OCI-M2 (cell line): Measurements from ENCODE around the gene KRT9.
"Not testable (repeated sequence)": the region's sequence is repeated elsewhere in the genome, so short reads cannot be mapped to it uniquely, and the experiment has no call there.

ENCODE experiments used
- DNase-seq: peaks from one replicate; lab custom pipeline; 2025; ENCODE audit not compliant: unreplicated experiment; lab: John Stamatoyannopoulos, UW

The KRT9 gene

DNA sequence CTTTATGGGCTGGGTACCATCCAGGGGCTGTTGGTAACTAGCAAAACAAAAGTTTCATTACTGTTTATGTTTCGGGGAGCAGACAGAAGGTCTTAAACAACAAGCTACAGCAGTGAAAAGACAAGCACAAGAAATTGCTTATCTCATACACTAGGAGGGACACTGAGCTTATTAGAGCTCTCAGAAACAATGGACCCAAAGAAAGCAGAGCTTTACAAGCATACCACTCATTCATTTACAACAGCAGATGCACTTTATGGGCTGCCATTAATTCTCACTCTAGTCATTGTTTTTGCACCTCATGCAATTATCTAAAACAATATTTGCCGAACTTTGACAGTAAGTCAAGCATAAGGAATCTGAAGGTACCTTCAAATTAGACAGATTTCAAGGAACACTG, 30.7 kb upstream of the KRT9 start:
- DNase-seq = no peak

- no peak for DNase-seq
Measured at GRCh38 chr17:41600318-41600717, 28.5 kb upstream of the KRT9 start.

GRCh38 chr17:41599680-41600079, 27.8 kb upstream of the KRT9 start:
- no peak for DNase-seq

- DNase-seq = no peak
Measured at GRCh38 chr17:41595585-41595984, 23.7 kb upstream of the KRT9 start.

DNA sequence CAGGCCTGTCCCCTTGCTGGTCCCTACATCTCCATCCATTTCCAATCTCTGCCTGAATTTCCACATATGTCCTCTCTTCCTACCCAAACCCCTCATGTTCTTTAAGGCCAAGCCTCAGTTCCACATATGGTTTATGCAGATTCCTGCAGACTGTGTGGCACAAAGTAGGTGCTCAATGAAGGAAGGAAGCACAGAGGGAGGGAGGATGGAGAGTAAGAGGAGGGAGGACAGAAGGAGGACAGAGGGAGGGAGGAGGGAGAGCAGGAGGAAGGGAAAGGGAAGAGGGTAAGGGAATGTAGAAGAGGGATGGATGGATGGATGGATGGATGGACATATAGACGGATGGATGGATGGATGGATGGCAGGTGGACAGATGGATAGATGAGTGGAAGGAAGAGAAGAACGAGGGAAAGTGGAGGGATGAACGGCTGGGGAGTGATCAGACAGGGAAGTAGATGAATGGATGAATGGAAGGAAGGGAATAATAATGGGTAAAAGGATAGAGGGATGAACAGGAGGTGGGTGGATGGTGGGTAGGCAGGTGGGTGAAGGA, 22.6 kb upstream of the KRT9 start:
- DNase-seq = no peak

- no peak for DNase-seq
Measured at GRCh38 chr17:41593306-41593981, 21.6 kb upstream of the KRT9 start.

DNA sequence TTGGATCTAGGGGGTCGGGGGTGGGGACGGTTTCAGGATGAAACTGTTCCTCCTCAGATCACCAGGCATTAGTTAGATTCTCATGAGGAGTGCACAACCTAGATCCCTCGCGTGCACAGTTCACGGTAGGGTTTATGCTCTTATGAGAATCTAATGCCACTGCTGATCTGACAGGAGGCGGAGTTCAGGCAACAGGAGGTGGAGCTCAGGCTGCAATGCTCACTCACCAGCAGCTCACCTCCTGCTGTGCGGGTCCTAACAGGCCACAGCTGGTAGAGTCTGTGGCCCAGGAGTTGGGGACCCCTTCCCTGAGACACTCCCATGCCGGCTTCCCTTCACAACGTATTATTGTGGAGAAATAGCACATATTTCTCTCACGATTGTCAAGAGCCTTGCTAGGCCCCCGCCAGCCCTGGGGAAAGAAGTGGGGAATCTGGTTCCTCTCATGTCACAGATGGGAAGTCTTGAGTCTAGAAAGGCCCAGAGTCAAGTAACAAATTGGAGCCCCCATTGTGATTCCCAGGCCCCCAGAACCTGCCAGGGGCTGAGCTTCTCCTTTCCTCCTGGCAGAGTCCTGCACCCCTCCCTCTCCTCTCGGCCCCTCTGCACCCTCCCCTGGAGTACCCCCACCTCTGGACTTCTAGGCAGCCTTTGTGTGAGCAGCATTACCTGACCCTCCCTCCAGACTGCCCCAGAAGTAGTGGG, 20.9 kb upstream of the KRT9 start:
- DNase-seq = no peak

DNA sequence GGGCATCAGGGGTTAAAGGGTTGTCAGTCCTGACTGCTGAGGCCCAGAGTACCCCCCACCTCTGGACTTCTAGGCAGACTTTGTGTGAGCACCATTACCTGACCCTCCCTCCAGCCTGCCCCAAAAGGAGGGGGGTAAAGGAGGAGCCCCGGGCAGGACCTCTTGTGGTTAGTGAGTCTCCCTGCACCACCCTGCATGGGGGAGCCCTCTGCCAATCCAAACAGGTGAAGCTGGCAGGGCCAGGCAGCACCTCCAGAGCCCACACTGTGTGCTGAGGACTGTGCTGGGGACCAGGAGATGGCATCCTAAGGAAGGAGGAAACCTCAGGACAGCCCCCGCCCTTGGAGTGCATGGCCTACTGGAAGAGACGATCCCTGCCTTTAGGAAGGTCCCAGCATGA, 17.4 kb upstream of the KRT9 start:
- no peak for DNase-seq

DNA sequence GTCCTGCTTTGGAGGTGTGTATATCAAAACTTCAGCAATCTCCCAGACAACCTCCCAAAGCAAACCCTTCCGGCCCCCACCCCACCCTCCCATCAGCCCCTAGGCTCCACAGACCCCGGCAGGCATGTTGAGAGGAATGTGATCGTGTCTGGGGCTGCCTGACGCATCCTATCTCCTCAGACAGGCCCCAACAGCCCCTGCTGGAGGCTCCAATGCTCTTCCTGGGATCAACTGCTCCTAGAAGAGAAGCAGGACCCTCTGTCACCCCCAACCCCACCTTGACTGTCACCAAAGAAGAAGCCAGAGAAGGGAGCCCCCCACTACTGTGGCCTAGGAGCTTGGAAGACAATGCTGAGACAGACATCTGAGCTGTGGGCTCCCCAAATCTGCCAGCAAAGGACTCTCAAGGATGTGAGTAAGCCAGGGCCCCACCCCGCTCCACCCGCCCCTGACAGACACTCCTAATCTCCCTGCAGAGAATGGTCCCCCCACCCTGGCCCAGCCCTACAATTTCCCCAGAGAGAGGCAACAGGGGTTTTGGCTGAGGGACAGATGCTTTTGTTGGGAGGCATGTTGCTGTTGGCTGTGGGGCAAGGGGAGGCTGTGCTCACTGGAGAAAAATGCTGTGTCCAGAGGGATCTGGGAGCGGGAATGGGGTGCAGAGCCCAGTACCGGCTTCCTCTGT, 16.4 kb upstream of the KRT9 start:
- no peak for DNase-seq

DNA sequence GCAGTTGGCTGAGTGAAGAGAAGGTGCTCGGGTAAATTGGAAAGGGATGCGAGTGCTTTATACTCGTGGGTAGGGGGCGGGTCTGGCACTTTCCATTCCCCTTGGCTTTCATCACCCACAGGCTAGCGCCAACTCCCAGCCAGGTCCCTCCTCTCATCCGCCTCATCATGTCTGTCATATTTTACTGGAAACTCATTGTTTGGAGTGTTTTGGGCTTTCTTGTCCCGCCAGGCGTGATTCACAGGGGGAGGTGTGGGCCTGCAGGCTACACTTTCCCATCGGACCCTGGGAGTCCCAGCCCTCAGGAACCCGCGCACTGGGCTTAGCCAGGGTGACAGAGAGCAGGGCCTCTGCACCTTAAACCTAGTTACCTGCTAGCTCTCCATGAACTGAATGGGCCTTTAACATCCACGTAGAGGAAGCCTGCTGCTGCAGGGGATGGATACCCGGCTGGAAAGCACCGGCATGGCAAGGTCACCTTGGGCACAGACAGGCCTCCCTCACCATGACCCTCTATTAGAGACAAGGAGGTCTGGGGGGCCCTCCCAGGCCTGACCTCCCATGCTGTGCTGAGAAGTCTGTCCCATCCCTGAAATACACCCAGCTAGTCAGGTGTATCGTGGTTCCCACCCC, 15.1 kb upstream of the KRT9 start, which contains the start of gene KRT14:
KRT14 (minus strand) TSS at position 33 of the 633 bp plus-strand sequence. CDS start 61 bp downstream, outside the sequence.
- DNase-seq = no peak

DNA sequence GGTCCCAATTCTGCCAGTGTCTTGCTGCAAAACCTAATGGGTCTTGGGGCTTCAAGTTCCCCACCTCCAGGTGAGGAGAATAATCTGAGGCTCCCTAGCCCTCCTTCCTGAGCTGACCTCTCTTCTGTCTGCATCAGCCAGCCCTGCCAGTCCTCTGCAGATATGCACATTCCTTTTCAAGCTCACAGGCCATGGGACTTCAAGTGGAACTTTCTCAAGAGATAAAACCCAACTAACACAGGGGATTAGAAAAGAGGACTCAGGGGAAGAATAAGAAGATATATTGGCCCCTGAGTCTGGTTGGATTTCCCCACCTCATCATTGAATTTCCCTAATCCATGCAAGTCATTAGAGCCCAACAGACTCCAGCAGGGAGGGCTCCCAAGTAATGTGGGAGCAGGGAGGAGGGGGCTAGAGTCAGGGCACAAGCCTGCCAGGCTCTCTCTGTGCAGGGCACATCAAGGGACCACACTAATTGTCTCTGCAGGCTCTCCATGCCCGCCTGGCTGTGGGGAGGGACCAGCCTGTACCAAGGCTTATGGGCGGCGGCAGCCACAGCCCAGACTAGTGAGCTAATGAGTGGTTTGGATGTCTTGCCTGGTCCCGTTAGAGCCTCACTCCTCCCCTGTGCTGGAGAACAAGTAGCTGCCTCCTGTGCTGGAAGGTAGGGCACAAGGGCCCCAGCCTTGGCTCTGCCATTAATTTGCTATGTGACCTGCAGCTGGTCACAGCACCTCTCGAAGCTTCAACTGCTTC, 13.6 kb upstream of the KRT9 start:
- DNase-seq = no peak

GRCh38 chr17:41584331-41584927, 12.6 kb upstream of the KRT9 start:
- not testable (repeated sequence) for DNase-seq

- no peak for DNase-seq
Measured at GRCh38 chr17:41583137-41584127, 11.6 kb upstream of the KRT9 start.

GRCh38 chr17:41582061-41582968, 10.5 kb upstream of the KRT9 start:
- not testable (repeated sequence) for DNase-seq

- no peak for DNase-seq
Measured at GRCh38 chr17:41581366-41582060, 9.7 kb upstream of the KRT9 start.

- DNase-seq = no peak
Measured at GRCh38 chr17:41580687-41581365, 9.0 kb upstream of the KRT9 start.

GRCh38 chr17:41580244-41580575, 8.4 kb upstream of the KRT9 start:
- DNase-seq = no peak
